ENCODE data around the gene PLIN1.
"Not testable (repeated sequence)": the region's sequence is repeated elsewhere in the genome, so short reads cannot be mapped to it uniquely, and the experiment has no call there.

PLIN1 gene

GRCh38 chr15:89679212-89679611, at the start of gene PLIN1:
PLIN1 (minus strand) TSS chr15:89679367; CDS start chr15:89677489, 1,878 bp downstream.
- DNase-seq = no peak

GRCh38 chr15:89728254-89728653, 49.1 kb upstream of the PLIN1 start:
- DNase-seq = no peak

GRCh38 chr15:89725064-89725463, 45.9 kb upstream of the PLIN1 start:
- DNase-seq = no peak

- DNase-seq = no peak
Observed at GRCh38 chr15:89724621-89725020, 45.5 kb upstream of the PLIN1 start.

GRCh38 chr15:89723031-89723430, 43.9 kb upstream of the PLIN1 start:
- DNase-seq = no peak

GRCh38 chr15:89714775-89715174, 35.6 kb upstream of the PLIN1 start:
- no peak for DNase-seq

- DNase-seq = no peak
Observed at GRCh38 chr15:89707577-89707976, 28.4 kb upstream of the PLIN1 start.

- DNase-seq = no peak
Observed at GRCh38 chr15:89704411-89704810, 25.2 kb upstream of the PLIN1 start.

GRCh38 chr15:89695198-89695597, 16.0 kb upstream of the PLIN1 start:
- DNase-seq = no peak

- DNase-seq = no peak
Observed at GRCh38 chr15:89693696-89694095, 14.5 kb upstream of the PLIN1 start.

- no peak for DNase-seq
Observed at GRCh38 chr15:89693091-89693490, 13.9 kb upstream of the PLIN1 start.

GRCh38 chr15:89690276-89691218, 11.4 kb upstream of the PLIN1 start, which contains the start of the genes PEX11A and WDR93:
PEX11A (minus strand) TSS chr15:89690754; CDS start chr15:89690632, 122 bp downstream.
WDR93 (plus strand) TSS chr15:89690811; CDS start chr15:89701747, 10,936 bp downstream.
- DNase-seq = peak; percentile 86

GRCh38 chr15:89689930-89690275, 10.7 kb upstream of the PLIN1 start:
- DNase-seq = not testable (repeated sequence)

GRCh38 chr15:89686522-89686921, 7.4 kb upstream of the PLIN1 start:
- no peak for DNase-seq

GRCh38 chr15:89685995-89686394, 6.8 kb upstream of the PLIN1 start:
- DNase-seq = no peak

GRCh38 chr15:89681146-89681545, 2.0 kb upstream of the PLIN1 start:
- no peak for DNase-seq

GRCh38 chr15:89680282-89680873, 1.2 kb upstream of the PLIN1 start:
- DNase-seq = no peak

GRCh38 chr15:89677381-89677780, 1.8 kb downstream of the PLIN1 start:
- no peak for DNase-seq

GRCh38 chr15:89675606-89676005, 3.6 kb downstream of the PLIN1 start:
- DNase-seq = no peak

- no peak for DNase-seq
Observed at GRCh38 chr15:89674526-89674925, 4.6 kb downstream of the PLIN1 start.

GRCh38 chr15:89673165-89673512, 6.0 kb downstream of the PLIN1 start:
- DNase-seq = peak; percentile 45

- no peak for DNase-seq
Observed at GRCh38 chr15:89672221-89673164, 6.7 kb downstream of the PLIN1 start.

- no peak for DNase-seq
Observed at GRCh38 chr15:89671687-89672086, 7.5 kb downstream of the PLIN1 start.

Measured in activated CD4-positive, alpha-beta T cell treated with anti-CD3 and anti-CD28 coated beads for 48 hours (primary cell).